ENCODE data around the gene CYB5B.

The CYB5B gene

GRCh38 chr16:69490707-69491324, 66.4 kb downstream of the CYB5B start:
- no peak for DNase-seq

GRCh38 chr16:69494991-69495392, 70.6 kb downstream of the CYB5B start:
- DNase-seq = no peak

GRCh38 chr16:69495821-69496220, 71.4 kb downstream of the CYB5B start:
- no peak for DNase-seq

GRCh38 chr16:69496376-69496775, 72.0 kb downstream of the CYB5B start:
- DNase-seq = no peak

GRCh38 chr16:69496896-69497295, 72.5 kb downstream of the CYB5B start:
- DNase-seq = no peak

GRCh38 chr16:69497876-69498596, 73.6 kb downstream of the CYB5B start:
- no peak for DNase-seq

- DNase-seq = no peak
These were observed 74.5 kb downstream of the CYB5B start for GRCh38 chr16:69498926-69499325.

GRCh38 chr16:69499541-69500230, 75.3 kb downstream of the CYB5B start:
- no peak for DNase-seq

- DNase-seq = no peak
These were observed 76.1 kb downstream of the CYB5B start for GRCh38 chr16:69500496-69500895.

GRCh38 chr16:69501956-69502745, 77.7 kb downstream of the CYB5B start:
- DNase-seq = no peak

GRCh38 chr16:69503244-69503643, 78.8 kb downstream of the CYB5B start:
- DNase-seq = no peak

GRCh38 chr16:69508033-69508755, 83.8 kb downstream of the CYB5B start:
- DNase-seq = peak in 1 of 2 experiments; percentile 46

GRCh38 chr16:69509125-69509524, 84.7 kb downstream of the CYB5B start:
- no peak for DNase-seq

- DNase-seq = no peak
These were observed 87.2 kb downstream of the CYB5B start for GRCh38 chr16:69511651-69512050.

- DNase-seq = no peak
These were observed 89.0 kb downstream of the CYB5B start for GRCh38 chr16:69513180-69513966.

- no peak for DNase-seq
These were observed 89.9 kb downstream of the CYB5B start for GRCh38 chr16:69514356-69514755.
